GM12801 (cell line): ENCODE data around the gene HGD.

Source experiments
- CTCF ChIP-seq: IDR thresholded peaks from one replicate; pipeline ENCODE4 v1.5.1; 2011; ENCODE audit warnings: control low read depth; ENCODE audit not compliant: insufficient read length; ENCODE audit errors: extremely low read depth

HGD gene

GRCh38 chr3:120595788-120596115 is 86.3 kb downstream of the HGD start:
- TF ChIP-seq CTCF = no peak

- no peak for TF ChIP-seq CTCF
These were observed 94.6 kb downstream of the HGD start for GRCh38 chr3:120587332-120587975.
